ENCODE measurements around the gene NCKAP1.
"Not testable (repeated sequence)": the region's sequence is repeated elsewhere in the genome, so short reads cannot be mapped to it uniquely, and the experiment has no call there.

The NCKAP1 gene

GRCh38 chr2:182907081-182907830 is 131.0 kb downstream of the NCKAP1 start:
- no peak for DNase-seq (ENCODE audit: low read depth)

- DNase-seq (ENCODE audit: low read depth), result no peak
Observed at GRCh38 chr2:182906454-182906853, 131.8 kb downstream of the NCKAP1 start.

GRCh38 chr2:182904844-182905243 is 133.4 kb downstream of the NCKAP1 start:
- no peak for DNase-seq (ENCODE audit: low read depth)

- DNase-seq (ENCODE audit: low read depth), result no peak
Observed at GRCh38 chr2:182903566-182903965, 134.7 kb downstream of the NCKAP1 start.

GRCh38 chr2:182901748-182902147 is 136.5 kb downstream of the NCKAP1 start:
- no peak for DNase-seq (ENCODE audit: low read depth)

- DNase-seq (ENCODE audit: low read depth), result no peak
Observed at GRCh38 chr2:182898718-182899117, 139.5 kb downstream of the NCKAP1 start.

GRCh38 chr2:182897137-182897536 is 141.1 kb downstream of the NCKAP1 start:
- no peak for DNase-seq (ENCODE audit: low read depth)

GRCh38 chr2:182895798-182896197 is 142.5 kb downstream of the NCKAP1 start:
- DNase-seq (ENCODE audit: low read depth), result no peak

GRCh38 chr2:182895169-182895568 is 143.1 kb downstream of the NCKAP1 start:
- DNase-seq (ENCODE audit: low read depth), result no peak

- no peak for DNase-seq (ENCODE audit: low read depth)
Observed at GRCh38 chr2:182894174-182894573, 144.1 kb downstream of the NCKAP1 start.

- no peak for DNase-seq (ENCODE audit: low read depth)
Observed at GRCh38 chr2:182893666-182894065, 144.6 kb downstream of the NCKAP1 start.

GRCh38 chr2:182893035-182893434 is 145.2 kb downstream of the NCKAP1 start:
- not testable (repeated sequence) for DNase-seq (ENCODE audit: low read depth)

- no peak for DNase-seq (ENCODE audit: low read depth)
Observed at GRCh38 chr2:182891611-182892010, 146.6 kb downstream of the NCKAP1 start.

- no peak for DNase-seq (ENCODE audit: low read depth)
Observed at GRCh38 chr2:182890773-182891378, 147.4 kb downstream of the NCKAP1 start.

- no peak for DNase-seq (ENCODE audit: low read depth)
Observed at GRCh38 chr2:182890305-182890704, 148.0 kb downstream of the NCKAP1 start.

- no peak for DNase-seq (ENCODE audit: low read depth)
Observed at GRCh38 chr2:182887753-182888415, 150.4 kb downstream of the NCKAP1 start.

- no peak for DNase-seq (ENCODE audit: low read depth)
Observed at GRCh38 chr2:182887093-182887492, 151.2 kb downstream of the NCKAP1 start.

- DNase-seq (ENCODE audit: low read depth), result no peak
Observed at GRCh38 chr2:182885771-182886170, 152.5 kb downstream of the NCKAP1 start.

GRCh38 chr2:182883451-182883850 is 154.8 kb downstream of the NCKAP1 start:
- DNase-seq (ENCODE audit: low read depth), result no peak

GRCh38 chr2:182880100-182880499 is 158.2 kb downstream of the NCKAP1 start:
- not testable (repeated sequence) for DNase-seq (ENCODE audit: low read depth)

GRCh38 chr2:182876653-182877052 is 161.6 kb downstream of the NCKAP1 start:
- not testable (repeated sequence) for DNase-seq (ENCODE audit: low read depth)

GRCh38 chr2:182870227-182870626 is 168.0 kb downstream of the NCKAP1 start:
- no peak for DNase-seq (ENCODE audit: low read depth)
